Measurements from ENCODE around the gene SLC35G3.

DNA sequence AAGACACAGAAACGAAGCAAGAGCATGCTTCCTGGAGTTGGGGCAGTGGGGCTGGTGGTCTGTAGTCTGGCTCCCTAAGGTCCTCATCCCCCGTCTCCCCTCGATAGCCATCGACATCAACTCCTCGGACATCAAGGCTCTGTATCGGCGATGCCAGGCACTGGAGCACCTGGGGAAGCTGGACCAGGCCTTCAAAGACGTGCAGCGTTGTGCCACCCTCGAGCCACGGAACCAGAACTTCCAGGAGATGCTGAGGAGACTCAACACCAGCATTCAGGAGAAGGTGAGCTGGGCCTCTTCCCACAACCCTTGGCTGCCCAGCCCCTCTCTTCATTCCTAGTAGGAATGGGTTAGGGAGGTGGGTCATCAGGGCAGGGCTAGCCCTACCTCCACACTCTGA, 44.3 kb downstream of the SLC35G3 start:
- TF ChIP-seq EP300 (IDR thresholded peaks at IDR 0.05): no peak
- TF ChIP-seq, protein P1, sequence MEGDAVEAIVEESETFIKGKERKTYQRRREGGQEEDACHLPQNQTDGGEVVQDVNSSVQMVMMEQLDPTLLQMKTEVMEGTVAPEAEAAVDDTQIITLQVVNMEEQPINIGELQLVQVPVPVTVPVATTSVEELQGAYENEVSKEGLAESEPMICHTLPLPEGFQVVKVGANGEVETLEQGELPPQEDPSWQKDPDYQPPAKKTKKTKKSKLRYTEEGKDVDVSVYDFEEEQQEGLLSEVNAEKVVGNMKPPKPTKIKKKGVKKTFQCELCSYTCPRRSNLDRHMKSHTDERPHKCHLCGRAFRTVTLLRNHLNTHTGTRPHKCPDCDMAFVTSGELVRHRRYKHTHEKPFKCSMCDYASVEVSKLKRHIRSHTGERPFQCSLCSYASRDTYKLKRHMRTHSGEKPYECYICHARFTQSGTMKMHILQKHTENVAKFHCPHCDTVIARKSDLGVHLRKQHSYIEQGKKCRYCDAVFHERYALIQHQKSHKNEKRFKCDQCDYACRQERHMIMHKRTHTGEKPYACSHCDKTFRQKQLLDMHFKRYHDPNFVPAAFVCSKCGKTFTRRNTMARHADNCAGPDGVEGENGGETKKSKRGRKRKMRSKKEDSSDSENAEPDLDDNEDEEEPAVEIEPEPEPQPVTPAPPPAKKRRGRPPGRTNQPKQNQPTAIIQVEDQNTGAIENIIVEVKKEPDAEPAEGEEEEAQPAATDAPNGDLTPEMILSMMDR (IDR thresholded peaks at IDR 0.05): no peak
- TF ChIP-seq POLR2A (IDR thresholded peaks at IDR 0.05): no peak
- TF ChIP-seq POLR2AphosphoS5 (IDR thresholded peaks at IDR 0.05): no peak

Data from stomach (tissue), 4 donors.